COLO829 (cell line): ENCODE results near the gene COQ4.
A peak's percentile ranks its signal among the peaks of the same experiment; 100 is the strongest.
"Not testable (repeated sequence)": the region's sequence is repeated elsewhere in the genome, so short reads cannot be mapped to it uniquely, and the experiment has no call there.

Experiments used
- DNase-seq: peaks from one replicate; pipeline ENCODE4 v3.0.0; 2012; ENCODE audit warnings: low spot score

The COQ4 gene

DNA sequence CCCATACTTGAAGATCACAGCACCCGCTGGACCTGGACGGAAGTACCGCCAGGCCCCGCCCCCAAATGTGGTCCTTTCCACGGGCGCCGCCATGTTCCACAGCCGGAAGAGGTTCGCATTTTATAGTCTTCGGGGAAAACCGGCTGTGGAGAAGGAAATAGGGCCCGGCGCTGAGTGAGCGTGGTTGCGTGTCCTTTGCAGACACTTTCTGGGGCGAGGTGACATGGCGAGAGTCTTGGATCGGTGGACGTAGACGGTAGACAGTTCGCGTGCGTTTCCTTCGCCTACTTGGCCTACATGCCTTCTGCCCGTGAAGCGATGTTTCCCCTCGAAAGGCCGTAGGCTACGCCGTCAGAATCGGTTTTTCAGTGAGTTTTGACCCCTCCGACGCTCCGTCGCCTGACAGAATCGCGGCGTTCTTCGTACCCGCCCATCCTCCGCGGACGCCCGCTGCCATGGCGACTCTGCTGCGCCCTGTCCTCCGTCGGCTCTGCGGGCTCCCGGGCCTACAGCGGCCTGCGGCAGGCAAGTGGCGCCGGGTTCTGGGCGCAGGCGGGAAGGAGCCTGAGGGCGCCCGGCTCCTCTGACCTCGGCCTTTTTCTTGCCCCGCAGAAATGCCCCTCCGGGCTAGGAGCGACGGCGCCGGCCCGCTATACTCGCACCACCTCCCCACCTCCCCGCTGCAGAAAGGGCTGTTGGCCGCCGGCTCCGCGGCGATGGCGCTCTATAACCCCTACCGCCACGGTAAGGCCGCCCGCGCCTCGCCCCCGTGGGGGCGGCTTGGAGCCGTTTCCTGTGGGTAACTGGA is at the start of gene COQ4, which contains the start of gene TRUB2:
Gene COQ4, plus strand, starts transcription at position 436 of the 808 bp plus-strand sequence. Its CDS starts 20 bp downstream, at position 456.
Gene TRUB2, minus strand, starts transcription at position 44 of the 808 bp plus-strand sequence. Its CDS starts 39 bp downstream, at position 5.
- DNase-seq, result peak; percentile 97

DNA sequence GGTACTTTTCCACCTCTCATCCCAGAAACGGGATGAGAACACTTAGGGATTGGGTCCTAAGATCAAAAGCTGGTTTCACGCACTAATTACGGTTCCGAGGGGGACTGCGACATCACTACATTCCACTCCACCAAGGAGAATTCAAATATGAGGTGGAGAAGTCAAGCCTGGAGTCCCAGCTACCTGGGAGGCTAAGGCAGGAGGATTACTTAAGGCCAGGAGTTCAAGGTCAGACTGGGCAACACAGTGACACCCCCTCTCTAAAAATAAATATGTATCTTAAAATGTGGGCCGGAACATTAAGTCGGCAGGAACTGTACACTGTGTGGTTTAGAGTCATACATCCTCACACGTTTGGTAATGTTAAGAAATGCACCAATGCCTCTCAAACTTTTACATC is 48.4 kb upstream of the COQ4 start:
- no peak for DNase-seq

DNA sequence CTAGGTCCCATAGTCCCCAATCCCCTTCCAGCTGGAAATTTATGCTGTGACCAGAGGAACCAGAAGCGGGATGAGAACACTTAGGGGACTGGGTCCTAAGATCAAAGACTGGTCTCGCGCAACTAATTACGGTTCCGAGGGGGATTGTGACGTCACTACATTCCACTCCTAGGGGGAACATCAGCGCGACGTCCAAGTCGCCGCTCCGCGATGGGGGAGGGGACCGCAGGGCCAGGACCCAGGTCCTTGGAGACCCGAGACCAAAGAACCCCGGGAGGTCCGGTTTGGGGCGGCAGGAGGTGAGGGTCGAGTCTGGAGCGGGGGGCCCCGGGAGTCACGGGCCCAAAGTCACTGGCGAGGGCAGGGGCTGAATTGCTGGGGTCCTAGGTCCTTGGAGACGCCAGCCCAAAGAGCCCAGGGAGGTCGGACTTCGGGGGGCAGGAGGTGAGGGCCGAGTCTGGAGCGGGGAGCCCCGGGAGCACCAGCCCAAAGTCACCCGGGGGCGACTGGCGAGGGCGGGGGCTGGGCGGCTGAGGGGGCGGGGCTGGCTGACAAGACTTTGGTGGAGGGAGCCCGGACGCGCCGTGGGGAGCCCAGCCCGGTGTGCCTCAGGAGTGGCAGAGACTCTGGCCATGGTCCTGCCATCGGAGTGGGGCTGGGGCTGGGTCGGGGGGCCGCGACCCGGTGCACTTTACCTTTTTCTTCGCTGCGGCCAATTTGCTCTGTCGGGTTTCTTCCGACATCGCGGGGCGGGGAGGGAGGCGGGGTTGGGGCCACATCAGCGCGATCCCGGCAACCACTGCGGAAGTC is 47.2 kb upstream of the COQ4 start, which contains the start of gene GOLGA2:
Gene GOLGA2, minus strand, starts transcription at position 810 of the 810 bp plus-strand sequence. Its CDS starts 31 bp downstream, at position 779.
- DNase-seq, result peak; percentile 31

DNA sequence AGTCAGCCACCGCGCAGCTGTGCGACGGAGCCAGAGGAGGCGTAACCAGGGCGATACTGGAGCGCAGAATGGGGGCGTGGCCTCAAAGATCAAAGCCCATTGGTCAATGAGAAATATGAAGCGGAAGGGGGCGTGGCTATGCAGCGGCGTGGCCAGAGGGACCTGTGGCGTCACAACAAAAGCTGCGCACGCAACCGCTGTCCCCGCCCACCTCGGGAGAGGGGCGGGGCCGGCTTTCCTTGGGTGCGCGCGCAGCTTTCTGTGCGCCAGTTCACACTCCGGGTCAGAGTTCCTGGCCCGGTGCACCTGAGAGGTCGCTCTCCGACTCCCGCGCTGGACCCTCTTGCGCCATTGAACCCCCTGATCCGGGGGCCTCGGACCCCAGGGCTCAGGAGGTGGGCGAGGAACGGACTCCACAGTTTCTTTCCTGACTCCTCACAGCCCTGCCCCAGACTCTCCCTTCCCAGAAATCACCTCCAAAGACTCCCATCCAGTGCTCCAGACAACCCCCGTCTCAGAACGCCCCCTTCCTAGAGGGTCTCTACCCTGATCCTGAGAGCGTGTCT is 46.5 kb upstream of the COQ4 start, which contains the start of gene SWI5:
Gene SWI5, plus strand, starts transcription at position 269 of the 566 bp plus-strand sequence.
- DNase-seq, result peak; percentile 100

GRCh38 chr9:128276574-128277270 is 45.9 kb upstream of the COQ4 start:
- peak; percentile 42 for DNase-seq

GRCh38 chr9:128279088-128280073 is 43.3 kb upstream of the COQ4 start:
- DNase-seq, result not testable (repeated sequence)

- DNase-seq, result no peak
Observed at GRCh38 chr9:128280084-128280622, 42.5 kb upstream of the COQ4 start.

GRCh38 chr9:128282500-128282899 is 40.1 kb upstream of the COQ4 start:
- DNase-seq, result no peak

DNA sequence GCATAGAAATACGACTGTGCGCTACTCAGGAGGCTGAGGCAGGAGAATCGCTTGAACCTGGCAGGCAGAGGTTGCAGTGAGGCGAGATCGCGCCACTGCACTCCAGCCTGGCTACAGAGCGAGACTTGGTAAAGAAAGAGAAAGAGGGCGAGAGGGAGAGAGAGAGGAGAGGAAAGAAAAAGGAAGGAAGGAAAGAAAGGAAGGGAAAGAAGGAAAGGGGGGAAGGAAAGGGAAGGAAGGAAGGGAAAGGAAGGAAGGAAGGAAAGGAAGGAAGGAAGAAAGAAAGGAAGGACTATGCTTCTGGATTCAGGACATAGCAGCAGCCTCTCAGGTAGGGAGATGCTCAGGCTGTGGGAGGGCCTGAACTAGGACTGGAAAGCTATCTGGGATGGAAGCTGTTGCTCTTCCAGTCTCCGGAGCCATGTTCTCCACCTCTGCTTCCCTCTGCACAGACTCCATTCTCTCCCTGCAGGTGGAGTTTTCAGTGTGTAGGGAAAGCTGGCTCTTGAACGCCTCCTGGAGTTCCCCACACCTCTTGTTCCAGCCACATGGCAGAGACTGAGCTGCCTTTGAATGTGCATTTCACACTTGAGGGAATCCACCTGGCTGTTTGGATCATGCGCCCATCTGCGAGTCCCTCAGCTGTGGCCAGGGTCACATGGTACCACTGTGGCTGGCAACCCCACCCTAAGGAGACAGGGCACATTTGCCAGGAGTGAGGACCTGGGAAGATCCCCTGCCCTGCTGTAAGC is 37.4 kb upstream of the COQ4 start:
- no peak for DNase-seq

DNA sequence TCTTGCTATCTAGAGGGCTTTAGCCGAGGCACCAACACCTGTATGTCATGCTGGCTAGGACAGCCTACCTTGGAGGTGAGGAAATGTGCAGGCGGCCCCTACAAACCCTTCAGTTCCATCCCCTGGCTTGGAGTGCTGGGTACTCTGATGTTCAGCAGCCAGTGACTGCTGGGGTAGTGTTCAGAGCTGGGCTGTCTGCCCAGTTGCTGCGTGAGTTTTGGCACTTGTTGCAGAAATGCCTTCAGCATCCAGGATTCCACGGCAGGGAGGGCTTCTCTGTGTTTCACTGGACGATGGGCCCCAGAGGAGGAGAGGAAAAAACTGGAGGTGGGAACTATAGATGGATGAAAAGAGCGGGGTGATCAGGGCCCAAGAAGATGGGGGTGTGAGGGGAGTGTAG is 36.2 kb upstream of the COQ4 start:
- DNase-seq, result no peak

DNA sequence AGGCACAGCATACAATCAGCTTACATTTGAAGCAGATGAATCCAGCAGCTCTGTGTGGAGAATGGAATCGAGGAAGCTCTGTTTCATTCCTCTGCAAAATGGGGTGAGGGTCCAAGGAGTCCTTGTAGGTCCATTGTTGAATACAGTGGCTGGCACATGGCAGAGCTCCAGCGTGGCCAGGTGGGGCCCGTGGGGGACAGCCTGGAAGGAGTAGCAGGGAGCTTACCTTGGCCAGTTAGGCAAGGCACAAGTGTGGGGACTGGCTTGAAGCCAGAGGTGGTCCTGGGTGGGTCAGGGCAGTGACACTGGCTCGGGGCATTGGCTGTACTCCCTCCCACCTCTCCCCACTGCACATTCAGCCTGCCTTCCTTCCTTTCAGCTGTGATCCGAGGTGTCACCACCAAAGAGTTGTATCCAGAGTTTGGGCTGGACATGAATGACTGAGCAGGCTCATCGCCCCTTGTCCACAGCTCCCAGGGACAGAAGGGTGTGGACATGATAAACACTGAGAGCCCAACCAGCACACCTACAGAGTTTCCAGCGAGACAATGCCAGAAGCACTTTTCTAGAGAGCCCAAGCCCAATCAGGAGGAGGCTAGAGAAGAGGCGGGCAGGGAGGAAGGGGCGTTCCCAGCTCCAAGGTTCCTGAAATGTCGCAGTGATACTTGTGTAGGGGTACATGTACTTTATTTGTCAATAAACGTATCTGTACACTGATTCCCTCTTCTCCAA is 34.2 kb upstream of the COQ4 start:
- no peak for DNase-seq

- no peak for DNase-seq
Observed at GRCh38 chr9:128292009-128292408, 30.6 kb upstream of the COQ4 start.

GRCh38 chr9:128293091-128293490 is 29.5 kb upstream of the COQ4 start:
- DNase-seq, result no peak

DNA sequence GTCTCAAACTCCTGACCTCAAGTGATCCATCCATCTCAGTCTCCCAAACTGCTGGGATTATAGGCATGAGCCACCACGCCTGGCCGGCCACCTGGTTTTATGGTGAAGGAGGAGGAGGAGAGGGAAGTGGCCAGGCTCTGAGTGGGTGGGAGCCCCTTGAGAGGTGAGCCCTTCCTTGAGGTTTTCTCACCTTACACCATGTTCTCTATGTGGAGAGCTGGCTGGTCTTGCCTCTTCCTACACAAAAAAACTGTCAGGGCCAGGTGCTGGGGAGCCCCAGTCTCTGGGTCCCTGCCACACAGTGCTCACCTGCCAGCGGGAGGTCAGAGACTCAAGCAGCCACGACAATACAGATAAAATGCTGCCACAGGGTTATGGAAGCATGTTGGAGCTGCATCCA is 28.5 kb upstream of the COQ4 start:
- DNase-seq, result no peak

- no peak for DNase-seq
Observed at GRCh38 chr9:128296340-128297220, 26.1 kb upstream of the COQ4 start.

- no peak for DNase-seq
Observed at GRCh38 chr9:128297221-128297773, 25.3 kb upstream of the COQ4 start.
